Measurements from ENCODE around the gene PSMD9. TPM values are rescaled to one million over a fixed set of nuclear protein-coding genes. Genes with fewer than 3 reads are reported as not detected.
"Not testable (repeated sequence)": the region's sequence is repeated elsewhere in the genome, so short reads cannot be mapped to it uniquely, and the experiment has no call there.

The PSMD9 gene
- total RNA-seq, 2 experiments from 2014 or later: 48.6 to 50.7 TPM

GRCh38 chr12:121843236-121843982 lies 45.2 kb upstream of the PSMD9 start:
- no peak for ATAC-seq
- intact Hi-C loops (cut with micrococcal nuclease): no loop called here
- H3K4me1 Mint-ChIP-seq (ENCODE audit: low read depth): peaks cover 16% of the 10 kb centered on the region
- H3K4me3 Mint-ChIP-seq: no peak overlapping the region
- no peak for TF ChIP-seq CTCF (IDR thresholded peaks at IDR 0.05)
- ChIA-PET CTCF (interaction anchor here (1.2 to 2.1 kb wide), 4 partner anchors 32 to 132 kb away, joined by 3 to 11 read pairs (median 6); partner anchors contain the start of gene RHOF), POLR2A (no interaction called here)
- H3K27me3 Mint-ChIP-seq: no peaks in the 10 kb centered on the region
- H3K27ac Mint-ChIP-seq: peak overlapping the region; percentile 58
- no peaks in the 10 kb centered on the region for H3K36me3 Mint-ChIP-seq (ENCODE audit: low read depth)
- H3K9me3 Mint-ChIP-seq: no peaks in the 10 kb centered on the region
- no peak for DNase-seq

GRCh38 chr12:121845701-121846100 lies 42.9 kb upstream of the PSMD9 start:
- no peak for TF ChIP-seq CTCF (IDR thresholded peaks at IDR 0.05)
- H3K4me1 Mint-ChIP-seq (ENCODE audit: low read depth): peaks cover 2% of the 10 kb centered on the region
- no peak for ATAC-seq
- no peaks in the 10 kb centered on the region for H3K36me3 Mint-ChIP-seq (ENCODE audit: low read depth)
- no peaks in the 10 kb centered on the region for H3K9me3 Mint-ChIP-seq
- no peak overlapping the region for H3K27ac Mint-ChIP-seq
- ChIA-PET CTCF (no interaction called here), POLR2A (no interaction called here)
- no peak for DNase-seq
- H3K27me3 Mint-ChIP-seq: no peaks in the 10 kb centered on the region
- intact Hi-C loops (cut with micrococcal nuclease): no loop called here
- no peak overlapping the region for H3K4me3 Mint-ChIP-seq

- no peak for ATAC-seq
- Mint-ChIP-seq H3K9me3 (no peaks in the 10 kb centered on the region), H3K27me3 (no peaks in the 10 kb centered on the region), H3K27ac (no peak overlapping the region), H3K36me3 (ENCODE audit: low read depth) (no peaks in the 10 kb centered on the region), H3K4me1 (ENCODE audit: low read depth) (no peaks in the 10 kb centered on the region), H3K4me3 (no peak overlapping the region)
- no peak for TF ChIP-seq CTCF (IDR thresholded peaks at IDR 0.05)
- DNase-seq: no peak
- ChIA-PET POLR2A (no interaction called here), CTCF (interaction anchor here (1.6 kb wide), 1 partner anchor 10 kb away, joined by 3 read pairs; no protein-coding TSS in a partner anchor)
- intact Hi-C loops (cut with micrococcal nuclease): no loop called here
Observed at GRCh38 chr12:121849211-121849610, 39.4 kb upstream of the PSMD9 start.

GRCh38 chr12:121849665-121850064 lies 38.9 kb upstream of the PSMD9 start:
- Mint-ChIP-seq H3K4me3 (no peak overlapping the region), H3K27me3 (no peaks in the 10 kb centered on the region), H3K36me3 (ENCODE audit: low read depth) (no peaks in the 10 kb centered on the region), H3K27ac (no peak overlapping the region), H3K9me3 (no peaks in the 10 kb centered on the region), H3K4me1 (ENCODE audit: low read depth) (no peaks in the 10 kb centered on the region)
- ChIA-PET CTCF (no interaction called here), POLR2A (no interaction called here)
- TF ChIP-seq CTCF (IDR thresholded peaks at IDR 0.05): no peak
- no peak for DNase-seq
- no peak for ATAC-seq
- intact Hi-C loops (cut with micrococcal nuclease): no loop called here

GRCh38 chr12:121852392-121852791 lies 36.2 kb upstream of the PSMD9 start:
- H3K27ac Mint-ChIP-seq; H3K4me3 Mint-ChIP-seq; DNase-seq; ATAC-seq; H3K36me3 Mint-ChIP-seq (ENCODE audit: low read depth); intact Hi-C loops (cut with micrococcal nuclease); H3K9me3 Mint-ChIP-seq; H3K27me3 Mint-ChIP-seq; H3K4me1 Mint-ChIP-seq (ENCODE audit: low read depth); CTCF ChIA-PET: not testable (repeated sequence)
- POLR2A ChIA-PET: interaction anchor here (1.3 kb wide), 1 partner anchor 36 kb away, joined by 4 read pairs; the partner anchor contains the start of gene PSMD9

Measured in activated CD8-positive, alpha-beta T cell treated with anti-CD3 and anti-CD28 coated beads for 36 hours (primary cell).